DOHH2 (cell line): Measurements from ENCODE around the gene TRABD.
A peak's percentile ranks its signal among the peaks of the same experiment; 100 is the strongest.

ENCODE experiments used
- H3F3A ChIP-seq: fragments of 200-600 bp; sonication (generic), shearing (Covaris generic); 2 replicates; pipeline ENCODE4 v1.6.0; 2016; ENCODE audit warnings: antibody characterized with exemption, mild to moderate bottlenecking; ENCODE audit not compliant: control insufficient read depth, insufficient read depth
- H3K27ac ChIP-seq: fragments of 200-600 bp; sonication (generic); 2 replicates; pipeline ENCODE4 v1.5.1; 2014; ENCODE audit warnings: low read depth, mild to moderate bottlenecking, low read length, moderate library complexity
- H3K27me3 ChIP-seq: fragments of 200-600 bp; sonication (generic); 2 replicates; pipeline ENCODE4 v1.6.1; 2014; ENCODE audit warnings: mild to moderate bottlenecking, low read length, mixed read lengths; ENCODE audit not compliant: control insufficient read depth
- H3K36me3 ChIP-seq: fragments of 200-600 bp; sonication (generic); 2 replicates; pipeline ENCODE4 v1.6.1; 2014; ENCODE audit warnings: mild to moderate bottlenecking, low read length, moderate library complexity, mixed read lengths; ENCODE audit not compliant: control insufficient read depth
- H3K4me1 ChIP-seq: fragments of 200-600 bp; sonication (generic); 2 replicates; pipeline ENCODE4 v1.6.1; 2014; ENCODE audit warnings: mild to moderate bottlenecking, low read length, mixed read lengths; ENCODE audit not compliant: control insufficient read depth
- H3K4me2 ChIP-seq: fragments of 200-600 bp; sonication (generic); 2 replicates; pipeline ENCODE4 v1.6.0; 2014; ENCODE audit warnings: mild to moderate bottlenecking, low read length, moderate library complexity
- H3K4me3 ChIP-seq: fragments of 200-600 bp; sonication (generic); 2 replicates; pipeline ENCODE4 v1.5.1; 2014; ENCODE audit warnings: mild to moderate bottlenecking, low read length, mixed read lengths
- H3K79me2 ChIP-seq: fragments of 200-600 bp; sonication (generic); 2 replicates; pipeline ENCODE4 v1.6.1; 2014; ENCODE audit warnings: mild to moderate bottlenecking, low read length, mixed read lengths; ENCODE audit not compliant: control insufficient read depth
- H3K9me2 ChIP-seq: fragments of 200-600 bp; sonication (generic); replicated peaks from 2 replicates; pipeline ENCODE4 v1.6.1; 2014; ENCODE audit warnings: mild to moderate bottlenecking, low read length, mixed read lengths; ENCODE audit not compliant: control insufficient read depth
- H3K9me3 ChIP-seq: fragments of 200-600 bp; sonication (generic); 2 replicates; pipeline ENCODE4 v1.6.1; 2014; ENCODE audit warnings: antibody characterized with exemption, low read length, mixed read lengths; ENCODE audit not compliant: control insufficient read depth, insufficient read depth
- H4K20me1 ChIP-seq: fragments of 200-600 bp; sonication (generic); 2 replicates; pipeline ENCODE4 v1.6.0; 2014; ENCODE audit warnings: low read depth, mild to moderate bottlenecking, antibody characterized with exemption, low read length, moderate library complexity; ENCODE audit not compliant: control insufficient read depth, insufficient read depth
- EZH2phosphoT487 ChIP-seq: fragments of 200-600 bp; sonication (generic); IDR thresholded peaks from 2 replicates; pipeline ENCODE4 v1.6.1; 2017; ENCODE audit warnings: borderline replicate concordance, mild to moderate bottlenecking, antibody characterized with exemption, low read length, moderate library complexity, mixed read lengths
- TF ChIP-seq, protein P1 (sequence below): fragments of 200-600 bp; sonication (generic); IDR thresholded peaks from one replicate; pipeline ENCODE4 v1.5.1; 2014; ENCODE audit warnings: antibody characterized with exemption, mild to moderate bottlenecking, low read depth, low read length; ENCODE audit not compliant: poor library complexity, severe bottlenecking

TRABD gene

GRCh38 chr22:50173983-50174355 is 11.7 kb upstream of the TRABD start:
- TF ChIP-seq EZH2phosphoT487, result no peak
- TF ChIP-seq, protein P1, sequence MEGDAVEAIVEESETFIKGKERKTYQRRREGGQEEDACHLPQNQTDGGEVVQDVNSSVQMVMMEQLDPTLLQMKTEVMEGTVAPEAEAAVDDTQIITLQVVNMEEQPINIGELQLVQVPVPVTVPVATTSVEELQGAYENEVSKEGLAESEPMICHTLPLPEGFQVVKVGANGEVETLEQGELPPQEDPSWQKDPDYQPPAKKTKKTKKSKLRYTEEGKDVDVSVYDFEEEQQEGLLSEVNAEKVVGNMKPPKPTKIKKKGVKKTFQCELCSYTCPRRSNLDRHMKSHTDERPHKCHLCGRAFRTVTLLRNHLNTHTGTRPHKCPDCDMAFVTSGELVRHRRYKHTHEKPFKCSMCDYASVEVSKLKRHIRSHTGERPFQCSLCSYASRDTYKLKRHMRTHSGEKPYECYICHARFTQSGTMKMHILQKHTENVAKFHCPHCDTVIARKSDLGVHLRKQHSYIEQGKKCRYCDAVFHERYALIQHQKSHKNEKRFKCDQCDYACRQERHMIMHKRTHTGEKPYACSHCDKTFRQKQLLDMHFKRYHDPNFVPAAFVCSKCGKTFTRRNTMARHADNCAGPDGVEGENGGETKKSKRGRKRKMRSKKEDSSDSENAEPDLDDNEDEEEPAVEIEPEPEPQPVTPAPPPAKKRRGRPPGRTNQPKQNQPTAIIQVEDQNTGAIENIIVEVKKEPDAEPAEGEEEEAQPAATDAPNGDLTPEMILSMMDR, result no peak
- H3K9me3 ChIP-seq, result no peaks in the 10 kb centered on the region
- H3K36me3 ChIP-seq, result no peaks in the 10 kb centered on the region
- peaks cover 5% of the 10 kb centered on the region for H3K27me3 ChIP-seq
- peaks cover 14% of the 10 kb centered on the region for H3K4me1 ChIP-seq
- peaks cover 3% of the 10 kb centered on the region; the same call in 1 of the 2 replicates for H3F3A ChIP-seq
- H3K27ac ChIP-seq, result peak overlapping the region; percentile 42
- H3K4me2 ChIP-seq, result peak overlapping the region; percentile 87
- H3K79me2 ChIP-seq, result no peaks in the 10 kb centered on the region
- H3K9me2 ChIP-seq, result no peaks in the 10 kb centered on the region
- H3K4me3 ChIP-seq, result peak overlapping the region; percentile 51
- H4K20me1 ChIP-seq, result no peaks in the 10 kb centered on the region

GRCh38 chr22:50174382-50175190 is 11.1 kb upstream of the TRABD start:
- H3K79me2 ChIP-seq, result no peaks in the 10 kb centered on the region
- no peak overlapping the region for H3K4me2 ChIP-seq

DNA sequence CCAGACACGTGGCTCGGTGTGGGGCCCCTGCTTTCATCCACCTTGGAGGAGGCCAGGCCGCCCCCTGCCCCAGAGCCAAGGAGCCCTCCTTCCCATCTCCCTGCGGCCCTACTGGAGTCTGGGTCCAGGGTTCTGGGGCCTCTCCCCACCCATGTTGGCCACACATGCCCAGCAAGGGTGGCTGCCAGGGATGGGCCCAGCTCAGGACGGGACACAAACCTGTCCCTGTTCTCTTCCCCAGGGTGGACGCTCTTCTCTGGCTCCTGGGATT is 10.6 kb upstream of the TRABD start:
- no peak overlapping the region for H3K4me3 ChIP-seq
- no peak for TF ChIP-seq EZH2phosphoT487
- TF ChIP-seq, protein P1, result no peak
- H3K79me2 ChIP-seq, result no peaks in the 10 kb centered on the region
- H3K9me3 ChIP-seq, result no peaks in the 10 kb centered on the region
- H3K27me3 ChIP-seq, result no peaks in the 10 kb centered on the region
- no peaks in the 10 kb centered on the region for H3K36me3 ChIP-seq
- H3K9me2 ChIP-seq, result no peaks in the 10 kb centered on the region
- no peaks in the 10 kb centered on the region for H4K20me1 ChIP-seq
- H3F3A ChIP-seq, result peaks cover 3% of the 10 kb centered on the region; the same call in 1 of the 2 replicates
- no peak overlapping the region for H3K27ac ChIP-seq
- no peak overlapping the region for H3K4me2 ChIP-seq
- H3K4me1 ChIP-seq, result peaks cover 21% of the 10 kb centered on the region

More at GRCh38 chr22:50174382-50175190, 11.1 kb upstream of the TRABD start:
- no peak for TF ChIP-seq EZH2phosphoT487
- TF ChIP-seq, protein P1, result no peak
- Histone ChIP-seq H3K27me3 (no peaks in the 10 kb centered on the region), H4K20me1 (no peaks in the 10 kb centered on the region), H3K9me2 (no peaks in the 10 kb centered on the region), H3F3A (peaks cover 3% of the 10 kb centered on the region; the same call in 1 of the 2 replicates), H3K36me3 (no peaks in the 10 kb centered on the region), H3K4me1 (peaks cover 16% of the 10 kb centered on the region), H3K27ac (no peak overlapping the region), H3K4me3 (no peak overlapping the region), H3K9me3 (no peaks in the 10 kb centered on the region)
